OCI-LY3 (cell line): ENCODE results near the gene C11orf97.

Experiments
- H2AFZ ChIP-seq: fragments of 200-600, 300-600 bp; shearing (Covaris generic); 2 replicates; pipeline ENCODE4 v1.6.0; 2014; ENCODE audit warnings: antibody characterized with exemption, low read depth, low read length
- H3K27ac ChIP-seq: fragments of 200-600, 300-600 bp; sonication (generic); 2 replicates; pipeline ENCODE4 v1.5.1; 2014; ENCODE audit warnings: mild to moderate bottlenecking, low read length, moderate library complexity, mixed read lengths
- H3K27me3 ChIP-seq: fragments of 200-600, 300-600 bp; sonication (generic); 2 replicates; pipeline ENCODE4 v1.6.1; 2014; ENCODE audit warnings: low read depth, low read length, mixed read lengths
- H3K36me3 ChIP-seq: fragments of 200-600, 300-600 bp; sonication (generic); replicated peaks from 2 replicates; pipeline ENCODE3; 2014; ENCODE audit warnings: low read depth, low read length, mixed read lengths
- H3K4me1 ChIP-seq: fragments of 300-600, 200-600 bp; sonication (generic); 2 replicates; pipeline ENCODE4 v1.6.1; 2014; ENCODE audit warnings: low read length, mixed read lengths
- H3K4me2 ChIP-seq: fragments of 200-600, 300-600 bp; sonication (generic); 2 replicates; pipeline ENCODE4 v1.6.1; 2014; ENCODE audit warnings: low read length, mixed read lengths
- H3K4me3 ChIP-seq: fragments of 300-600, 200-600 bp; sonication (generic); 2 replicates; pipeline ENCODE4 v1.5.1; 2014; ENCODE audit warnings: antibody characterized with exemption, mild to moderate bottlenecking, low read length, moderate library complexity
- H3K79me2 ChIP-seq: fragments of 300-600, 200-600 bp; shearing (Covaris generic); 2 replicates; pipeline ENCODE4 v1.6.1; 2014; ENCODE audit warnings: mild to moderate bottlenecking, low read length, mixed read lengths
- H3K9ac ChIP-seq: fragments of 300-600, 200-600 bp; shearing (Covaris generic); 2 replicates; pipeline ENCODE4 v1.6.0; 2014; ENCODE audit warnings: mild to moderate bottlenecking, low read length, moderate library complexity
- H3K9me3 ChIP-seq: fragments of 200-600, 300-600 bp; shearing (Covaris generic); 2 replicates; pipeline ENCODE4 v1.6.1; 2014; ENCODE audit warnings: low read length, mixed read lengths; ENCODE audit not compliant: insufficient read depth
- H4K20me1 ChIP-seq: fragments of 200-600, 300-600 bp; sonication (generic); 2 replicates; pipeline ENCODE4 v1.6.1; 2016; ENCODE audit warnings: low read length, mixed read lengths; ENCODE audit not compliant: insufficient read depth
- CTCF ChIP-seq: fragments of 200-600, 300-600 bp; sonication (generic); IDR thresholded peaks from 2 replicates; pipeline ENCODE4 v1.5.1; 2014; ENCODE audit warnings: antibody characterized with exemption, low read length, low read depth
- EZH2phosphoT487 ChIP-seq: fragments of 200-600 bp; shearing (Covaris generic); IDR thresholded peaks from 2 replicates; pipeline ENCODE4 v1.6.1; 2018; ENCODE audit warnings: antibody characterized with exemption, mixed run types, low read depth

The C11orf97 gene

GRCh38 chr11:94507485-94507884, 4.8 kb upstream of the C11orf97 start:
- no peaks in the 10 kb centered on the region for H3K4me1 ChIP-seq
- no peak overlapping the region for H2AFZ ChIP-seq
- H3K36me3 ChIP-seq: no peaks in the 10 kb centered on the region
- H3K27ac ChIP-seq: no peak overlapping the region
- H3K27me3 ChIP-seq: no peaks in the 10 kb centered on the region
- H4K20me1 ChIP-seq: no peaks in the 10 kb centered on the region
- H3K79me2 ChIP-seq: no peaks in the 10 kb centered on the region
- no peak overlapping the region for H3K4me2 ChIP-seq
- TF ChIP-seq EZH2phosphoT487: no peak
- no peak for TF ChIP-seq CTCF
- H3K4me3 ChIP-seq: no peak overlapping the region
- no peaks in the 10 kb centered on the region for H3K9me3 ChIP-seq
- no peak overlapping the region for H3K9ac ChIP-seq

- no peak overlapping the region for H3K4me2 ChIP-seq
- no peak for TF ChIP-seq CTCF
- TF ChIP-seq EZH2phosphoT487: no peak
- H3K36me3 ChIP-seq: no peaks in the 10 kb centered on the region
Observed at GRCh38 chr11:94513091-94513490, 830 bp downstream of the C11orf97 start.

GRCh38 chr11:94515398-94515797, 3.1 kb downstream of the C11orf97 start:
- H3K4me3 ChIP-seq: no peak overlapping the region
- H3K4me2 ChIP-seq: no peak overlapping the region
- H3K27me3 ChIP-seq: peaks cover 10% of the 10 kb centered on the region; the same call in 1 of the 2 replicates
- H3K9ac ChIP-seq: no peak overlapping the region
- no peak overlapping the region for H3K27ac ChIP-seq
- no peaks in the 10 kb centered on the region for H4K20me1 ChIP-seq
- no peaks in the 10 kb centered on the region; the same call in 1 of the 2 replicates for H3K4me1 ChIP-seq
- H3K36me3 ChIP-seq: no peaks in the 10 kb centered on the region
- TF ChIP-seq CTCF (no peak), EZH2phosphoT487 (no peak)
- no peak overlapping the region for H2AFZ ChIP-seq
- H3K9me3 ChIP-seq: no peaks in the 10 kb centered on the region
- no peaks in the 10 kb centered on the region for H3K79me2 ChIP-seq

More at GRCh38 chr11:94513091-94513490, 830 bp downstream of the C11orf97 start:
- no peaks in the 10 kb centered on the region for H3K79me2 ChIP-seq
- no peak overlapping the region for H3K27ac ChIP-seq
- peaks cover 10% of the 10 kb centered on the region; the same call in 1 of the 2 replicates for H3K27me3 ChIP-seq
- no peaks in the 10 kb centered on the region for H3K4me1 ChIP-seq
- no peaks in the 10 kb centered on the region for H3K9me3 ChIP-seq
- H3K4me3 ChIP-seq: no peak overlapping the region
- H2AFZ ChIP-seq: no peak overlapping the region
- no peaks in the 10 kb centered on the region for H4K20me1 ChIP-seq
- H3K9ac ChIP-seq: no peak overlapping the region

GRCh38 chr11:94516725-94517124, 4.5 kb downstream of the C11orf97 start:
- H3K4me3 ChIP-seq: no peak overlapping the region
- H3K9ac ChIP-seq: no peak overlapping the region
- H3K36me3 ChIP-seq: no peaks in the 10 kb centered on the region
- no peaks in the 10 kb centered on the region for H3K9me3 ChIP-seq
- no peak overlapping the region for H2AFZ ChIP-seq
- H3K4me2 ChIP-seq: no peak overlapping the region
- H3K27ac ChIP-seq: no peak overlapping the region
- H3K79me2 ChIP-seq: no peaks in the 10 kb centered on the region
- TF ChIP-seq EZH2phosphoT487 (no peak), CTCF (no peak)
- no peaks in the 10 kb centered on the region; the same call in 1 of the 2 replicates for H3K4me1 ChIP-seq
- H3K27me3 ChIP-seq: peaks cover 10% of the 10 kb centered on the region; the same call in 1 of the 2 replicates
- no peaks in the 10 kb centered on the region for H4K20me1 ChIP-seq
